Measurements from ENCODE around the gene CUEDC2.

Gene CUEDC2

DNA sequence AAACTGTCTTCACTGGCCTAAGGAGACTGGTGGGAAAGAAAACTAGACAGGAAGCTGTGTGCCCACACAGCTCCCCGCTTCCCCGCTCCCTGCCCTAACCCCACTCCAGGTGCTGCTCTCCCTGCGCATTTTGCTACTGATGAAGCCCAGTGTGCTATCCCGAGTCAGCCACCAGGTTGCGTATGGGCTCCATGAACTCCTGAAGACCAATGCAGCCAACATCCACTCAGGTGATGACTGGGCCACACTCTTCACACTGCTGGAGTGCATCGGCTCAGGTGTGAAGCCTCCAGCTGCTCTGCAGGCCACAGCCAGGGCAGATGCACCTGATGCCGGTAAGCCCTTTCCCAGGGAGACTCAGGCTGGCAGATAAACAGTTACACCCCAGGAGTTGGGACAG lies 57.1 kb downstream of the CUEDC2 start:
- H3K9me3 Mint-ChIP-seq, result no peaks in the 10 kb centered on the region
- TF ChIP-seq, protein P1, sequence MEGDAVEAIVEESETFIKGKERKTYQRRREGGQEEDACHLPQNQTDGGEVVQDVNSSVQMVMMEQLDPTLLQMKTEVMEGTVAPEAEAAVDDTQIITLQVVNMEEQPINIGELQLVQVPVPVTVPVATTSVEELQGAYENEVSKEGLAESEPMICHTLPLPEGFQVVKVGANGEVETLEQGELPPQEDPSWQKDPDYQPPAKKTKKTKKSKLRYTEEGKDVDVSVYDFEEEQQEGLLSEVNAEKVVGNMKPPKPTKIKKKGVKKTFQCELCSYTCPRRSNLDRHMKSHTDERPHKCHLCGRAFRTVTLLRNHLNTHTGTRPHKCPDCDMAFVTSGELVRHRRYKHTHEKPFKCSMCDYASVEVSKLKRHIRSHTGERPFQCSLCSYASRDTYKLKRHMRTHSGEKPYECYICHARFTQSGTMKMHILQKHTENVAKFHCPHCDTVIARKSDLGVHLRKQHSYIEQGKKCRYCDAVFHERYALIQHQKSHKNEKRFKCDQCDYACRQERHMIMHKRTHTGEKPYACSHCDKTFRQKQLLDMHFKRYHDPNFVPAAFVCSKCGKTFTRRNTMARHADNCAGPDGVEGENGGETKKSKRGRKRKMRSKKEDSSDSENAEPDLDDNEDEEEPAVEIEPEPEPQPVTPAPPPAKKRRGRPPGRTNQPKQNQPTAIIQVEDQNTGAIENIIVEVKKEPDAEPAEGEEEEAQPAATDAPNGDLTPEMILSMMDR (IDR thresholded peaks at IDR 0.05; ENCODE audit: unreplicated experiment in 3 of 3), result no peak
- H3K4me3 Mint-ChIP-seq, result no peak overlapping the region
- H3K27ac Mint-ChIP-seq, result no peak overlapping the region
- no peaks in the 10 kb centered on the region for H3K4me1 Mint-ChIP-seq
- no peaks in the 10 kb centered on the region for H3K27me3 Mint-ChIP-seq (ENCODE audit: low read depth)
- H3K36me3 Mint-ChIP-seq (ENCODE audit: low read depth), result peaks cover 65% of the 10 kb centered on the region

Data from nephron (organoid).